GM19372 (cell line): Measurements from ENCODE around the gene ADGRD1.
"Not testable (repeated sequence)": the region's sequence is repeated elsewhere in the genome, so short reads cannot be mapped to it uniquely, and the experiment has no call there.

ENCODE experiments used
- ATAC-seq: cut with Tn5 transposase; IDR thresholded peaks from one replicate; pipeline ENCODE4 v1.9.1; 2021; ENCODE audit warnings: mild to moderate bottlenecking, low read depth, moderate library complexity; ENCODE audit not compliant: unreplicated experiment

ADGRD1 gene

GRCh38 chr12:130937063-130937462 is 16.6 kb upstream of the ADGRD1 start:
- no peak for ATAC-seq

GRCh38 chr12:130937546-130937945 is 16.2 kb upstream of the ADGRD1 start:
- not testable (repeated sequence) for ATAC-seq

- ATAC-seq: no peak
These were observed 15.5 kb upstream of the ADGRD1 start for GRCh38 chr12:130938186-130938585.

- no peak for ATAC-seq
These were observed 8.8 kb upstream of the ADGRD1 start for GRCh38 chr12:130944878-130945277.

- ATAC-seq: no peak
These were observed 7.8 kb upstream of the ADGRD1 start for GRCh38 chr12:130945786-130946492.

- ATAC-seq: no peak
These were observed 6.6 kb upstream of the ADGRD1 start for GRCh38 chr12:130947028-130947613.

- no peak for ATAC-seq
These were observed 5.6 kb upstream of the ADGRD1 start for GRCh38 chr12:130948136-130948535.

- ATAC-seq: no peak
These were observed 5.0 kb upstream of the ADGRD1 start for GRCh38 chr12:130948751-130949150.

GRCh38 chr12:130949806-130950205 is 3.9 kb upstream of the ADGRD1 start:
- ATAC-seq: no peak

GRCh38 chr12:130951636-130952035 is 2.1 kb upstream of the ADGRD1 start:
- ATAC-seq: no peak

- ATAC-seq: no peak
These were observed 1.3 kb upstream of the ADGRD1 start for GRCh38 chr12:130952171-130952954.

- no peak for ATAC-seq
These were observed 781 bp downstream of the ADGRD1 start for GRCh38 chr12:130954544-130954831.

- no peak for ATAC-seq
These were observed 1.6 kb downstream of the ADGRD1 start for GRCh38 chr12:130955238-130955816.

GRCh38 chr12:130956009-130956408 is 2.3 kb downstream of the ADGRD1 start:
- ATAC-seq: no peak

GRCh38 chr12:130956456-130957303 is 3.0 kb downstream of the ADGRD1 start:
- ATAC-seq: no peak

GRCh38 chr12:130957304-130957621 is 3.6 kb downstream of the ADGRD1 start:
- ATAC-seq: no peak

- ATAC-seq: no peak
These were observed 4.9 kb downstream of the ADGRD1 start for GRCh38 chr12:130958557-130959140.

GRCh38 chr12:130959632-130960031 is 5.9 kb downstream of the ADGRD1 start:
- no peak for ATAC-seq

- ATAC-seq: no peak
These were observed 6.4 kb downstream of the ADGRD1 start for GRCh38 chr12:130960058-130960457.

GRCh38 chr12:130960787-130961186 is 7.1 kb downstream of the ADGRD1 start:
- no peak for ATAC-seq
